Panc1 (cell line): ENCODE measurements around the gene ELMOD3. TPM values are rescaled to one million over a fixed set of nuclear protein-coding genes. Genes with fewer than 3 reads are reported as not detected.

ENCODE experiments used
- ATAC-seq: fragments of 200-7000 bp; cut with Tn5 transposase; 2 replicates; pipeline ENCODE4 v1.9.1; 2020; ENCODE audit warnings: mild to moderate bottlenecking, moderate library complexity
- BruUV-seq: library from RNA; stranded (reverse); fragments of 400-500 nt; replicated peaks from 2 replicates; lab custom pipeline; 2021; lab: Mats Ljungman, UMichigan
- CTCF ChIA-PET: fragments of 300-600 bp; sonication (Branson Sonifier 250); formaldehyde crosslinking; loops from one replicate; lab custom pipeline; 2022; ENCODE audit warnings: antibody characterized with exemption; lab: Charles Lee
- POLR2A ChIA-PET: fragments of 300-600 bp; sonication (Branson Sonifier 250); formaldehyde crosslinking; loops from one replicate; lab custom pipeline; 2022; ENCODE audit warnings: antibody characterized with exemption; lab: Charles Lee
- DNase-seq: peaks from one replicate; pipeline ENCODE4 v3.0.0-alpha.2; 2010; ENCODE audit warnings: low read depth, low spot score
- H3K27ac ChIP-seq: 2 replicates; pipeline ENCODE4 v1.5.1; 2011; ENCODE audit warnings: mild to moderate bottlenecking, low read length, inconsistent platforms
- H3K27me3 ChIP-seq: fragments of 200-500 bp; sonication (Bioruptor generic); 2 replicates; pipeline ENCODE4 v1.6.0; 2014; ENCODE audit warnings: low read length, inconsistent platforms; ENCODE audit not compliant: control insufficient read depth, insufficient read depth
- H3K36me3 ChIP-seq: fragments of 200-500 bp; sonication (Bioruptor generic); 2 replicates; pipeline ENCODE4 v1.5.1; 2014; ENCODE audit warnings: inconsistent platforms, mild to moderate bottlenecking, low read length, moderate library complexity; ENCODE audit not compliant: control insufficient read depth, insufficient read depth
- H3K4me1 ChIP-seq: 2 replicates; pipeline ENCODE4 v1.5.1; 2011; ENCODE audit warnings: inconsistent platforms, mild to moderate bottlenecking, low read length, moderate library complexity; ENCODE audit not compliant: control insufficient read depth, insufficient read depth
- H3K4me3 ChIP-seq, 2 experiments: 2 replicates each; pipeline ENCODE4 v1.5.1; 2011 to 2012; ENCODE audit warnings: low read depth in 2 of 2, low read length in 2 of 2, mild to moderate bottlenecking in 2 of 2, inconsistent platforms in 1 of 2, moderate library complexity in 1 of 2
- H3K9me3 ChIP-seq: fragments of 200-500 bp; sonication (Bioruptor generic); 2 replicates; pipeline ENCODE4 v1.5.1; 2014; ENCODE audit warnings: low read depth, mild to moderate bottlenecking, inconsistent platforms, low read length, moderate library complexity; ENCODE audit not compliant: control insufficient read depth, insufficient read depth
- POLR2AphosphoS5 ChIP-seq: IDR thresholded peaks from 2 replicates; pipeline ENCODE4 v1.6.1; 2012; ENCODE audit warnings: mild to moderate bottlenecking, low read depth, low read length, moderate library complexity
- REST ChIP-seq, 2 experiments: IDR thresholded peaks; 2 replicates each; pipeline ENCODE4 v1.6.1; 2011 to 2012; ENCODE audit warnings: low read depth in 2 of 2, control low read depth in 1 of 2, low read length in 1 of 2, mild to moderate bottlenecking in 1 of 2, moderate library complexity in 1 of 2; ENCODE audit not compliant: insufficient read depth in 1 of 2
- SIN3A ChIP-seq: IDR thresholded peaks from 2 replicates; pipeline ENCODE4 v1.6.1; 2012; ENCODE audit warnings: low read depth, mild to moderate bottlenecking, low read length, moderate library complexity, borderline replicate concordance; ENCODE audit not compliant: insufficient read depth
- TCF7L2 ChIP-seq: IDR thresholded peaks from 2 replicates; pipeline ENCODE4 v1.6.1; 2011; ENCODE audit warnings: mild to moderate bottlenecking, low read depth, low read length, inconsistent platforms
- in situ Hi-C: cut with HindIII; loops from 2 replicates; pipeline ENCODE4 v1.10.0; 2016; ENCODE audit warnings: low sequenced_read_pairs, low pct_unique_long_range_greater_than_20kb
- intact Hi-C: fragments of 100-400 bp; cut with micrococcal nuclease; formaldehyde crosslinking; loops from one replicate; pipeline ENCODE4 v1.10.0; 2022; ENCODE audit not compliant: unreplicated experiment
- total RNA-seq: library from RNA; stranded (reverse); gene quantifications from one replicate; pipeline ENCODE4 v1.2.1, GENCODE V29; 2021; ENCODE audit not compliant: unreplicated experiment
- TF ChIP-seq, protein P1 (sequence below): fragments of 450-650 bp; IDR thresholded peaks from 2 replicates; pipeline ENCODE4 v1.5.1; 2017; ENCODE audit warnings: mild to moderate bottlenecking

ELMOD3 gene
- total RNA-seq, 1 experiment from 2014 or later = 14.8 TPM

- Histone ChIP-seq H3K4me3 (no peak overlapping the region), H3K27me3 (no peaks in the 10 kb centered on the region), H3K4me1 (no peaks in the 10 kb centered on the region), H3K36me3 (no peaks in the 10 kb centered on the region; the same call in 1 of the 2 replicates), H3K27ac (no peak overlapping the region), H3K9me3 (no peaks in the 10 kb centered on the region)
- intact Hi-C loops = no loop called here
- DNase-seq = no peak
- no peak for TF ChIP-seq POLR2AphosphoS5
- TF ChIP-seq, protein P1, sequence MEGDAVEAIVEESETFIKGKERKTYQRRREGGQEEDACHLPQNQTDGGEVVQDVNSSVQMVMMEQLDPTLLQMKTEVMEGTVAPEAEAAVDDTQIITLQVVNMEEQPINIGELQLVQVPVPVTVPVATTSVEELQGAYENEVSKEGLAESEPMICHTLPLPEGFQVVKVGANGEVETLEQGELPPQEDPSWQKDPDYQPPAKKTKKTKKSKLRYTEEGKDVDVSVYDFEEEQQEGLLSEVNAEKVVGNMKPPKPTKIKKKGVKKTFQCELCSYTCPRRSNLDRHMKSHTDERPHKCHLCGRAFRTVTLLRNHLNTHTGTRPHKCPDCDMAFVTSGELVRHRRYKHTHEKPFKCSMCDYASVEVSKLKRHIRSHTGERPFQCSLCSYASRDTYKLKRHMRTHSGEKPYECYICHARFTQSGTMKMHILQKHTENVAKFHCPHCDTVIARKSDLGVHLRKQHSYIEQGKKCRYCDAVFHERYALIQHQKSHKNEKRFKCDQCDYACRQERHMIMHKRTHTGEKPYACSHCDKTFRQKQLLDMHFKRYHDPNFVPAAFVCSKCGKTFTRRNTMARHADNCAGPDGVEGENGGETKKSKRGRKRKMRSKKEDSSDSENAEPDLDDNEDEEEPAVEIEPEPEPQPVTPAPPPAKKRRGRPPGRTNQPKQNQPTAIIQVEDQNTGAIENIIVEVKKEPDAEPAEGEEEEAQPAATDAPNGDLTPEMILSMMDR = no peak
- TF ChIP-seq REST (IDR thresholded peaks at IDR 0.05; ENCODE audit: insufficient read depth in 1 of 2, low read depth in 2 of 2, low read length in 1 of 2) = no peak
- in situ Hi-C loops = no loop called here
- no peak for ATAC-seq
- CTCF ChIA-PET = no interaction called here
- POLR2A ChIA-PET = interaction anchor here (1.0 kb wide), 1 partner anchor 237 kb away, joined by 8 read pairs; no protein-coding TSS in a partner anchor
- no TSS peak for BruUV-seq
These were observed 44.2 kb upstream of the ELMOD3 start for GRCh38 chr2:85310330-85310729.

DNA sequence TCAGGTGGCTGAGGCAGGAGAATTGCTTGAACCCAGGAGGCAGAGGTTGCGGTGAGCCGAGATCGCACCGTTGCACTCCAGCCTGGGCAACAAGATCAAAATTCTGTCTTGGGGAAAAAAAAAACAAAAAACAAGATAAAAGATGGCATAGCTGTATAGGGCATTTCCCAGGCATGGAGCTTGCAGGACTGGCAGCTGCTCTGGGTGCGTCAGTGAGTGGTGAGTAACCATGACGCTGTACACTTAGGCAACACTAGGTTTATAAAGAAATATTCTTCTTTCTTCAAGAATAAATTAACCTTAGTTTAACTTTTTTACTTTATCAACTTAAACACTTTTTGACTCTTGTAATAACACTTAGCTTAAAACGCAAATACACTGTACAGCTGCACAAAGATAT is 42.2 kb upstream of the ELMOD3 start:
- intact Hi-C loops (no loop called here), in situ Hi-C loops (no loop called here)
- no peak for DNase-seq
- H3K4me3 ChIP-seq = no peak overlapping the region
- H3K27me3 ChIP-seq = no peaks in the 10 kb centered on the region
- BruUV-seq = no TSS peak
- H3K36me3 ChIP-seq = peaks cover 2% of the 10 kb centered on the region; the same call in 1 of the 2 replicates
- TF ChIP-seq SIN3A (no peak), POLR2AphosphoS5 (no peak), TCF7L2 (no peak), REST (IDR thresholded peaks at IDR 0.05; ENCODE audit: insufficient read depth in 1 of 2, low read depth in 2 of 2, low read length in 1 of 2) (no peak)
- TF ChIP-seq, protein P1 = no peak
- ChIA-PET POLR2A (interaction anchor here (0.7 kb wide), 2 partner anchors 14 to 133 kb away, joined by 3 read pairs; no protein-coding TSS in a partner anchor), CTCF (interaction anchor here (0.7 kb wide), 1 partner anchor 43 kb away, joined by 4 read pairs; no protein-coding TSS in a partner anchor)
- no peak for ATAC-seq
- no peaks in the 10 kb centered on the region for H3K4me1 ChIP-seq
- no peak overlapping the region for H3K27ac ChIP-seq
- H3K9me3 ChIP-seq = no peaks in the 10 kb centered on the region
